Endothelial cell of umbilical vein (primary cell): ENCODE data around the gene UQCRC1. TPM values are rescaled to one million over a fixed set of nuclear protein-coding genes. Genes with fewer than 3 reads are reported as not detected.
A peak's percentile ranks its signal among the peaks of the same experiment; 100 is the strongest.

Source experiments
- BruUV-seq: library from RNA; stranded (reverse); fragments of 400-500 nt; replicated peaks from 2 replicates; lab custom pipeline; 2021; lab: Mats Ljungman, UMichigan
- CTCF ChIA-PET: fragments of 300-600, 350-600 bp; sonication (Branson Sonifier 250); formaldehyde crosslinking; loops from one replicate; lab custom pipeline; 2021; ENCODE audit warnings: antibody characterized with exemption, inconsistent platforms; lab: Charles Lee
- POLR2A ChIA-PET: fragments of 300-600, 350-600 bp; sonication (Branson Sonifier 250); formaldehyde crosslinking; loops from one replicate; lab custom pipeline; 2021; ENCODE audit warnings: antibody characterized with exemption, inconsistent platforms; lab: Charles Lee
- DNase-seq: peaks from one replicate; pipeline ENCODE4 v3.0.0-alpha.2; 2011; ENCODE audit warnings: low read depth, low spot score
- FAIRE-seq: peaks from 2 replicates; lab custom pipeline; 2011; peaks lifted over from hg19 to GRCh38; lab: Jason Lieb, UNC
- H2AFZ ChIP-seq: 2 replicates; pipeline ENCODE4 v1.6.0; 2012; ENCODE audit warnings: low read depth, low read length, control low read depth, inconsistent platforms
- H3K27ac ChIP-seq: 2 replicates; pipeline ENCODE4 v1.5.1; 2011; ENCODE audit warnings: low read depth, mild to moderate bottlenecking, control low read depth, low read length, moderate library complexity; ENCODE audit not compliant: insufficient read depth
- H3K27me3 ChIP-seq, 2 experiments: 2 replicates each; pipeline versions ENCODE4 v1.6.0 to v1.6.1; 2011; ENCODE audit warnings: low read length in 2 of 2, mixed read lengths in 1 of 2; ENCODE audit not compliant: control insufficient read depth in 2 of 2, insufficient read depth in 2 of 2
- H3K36me3 ChIP-seq, 2 experiments: 2 replicates in 1 of 2; 3 replicates in 1 of 2; pipeline ENCODE4 v1.5.1; 2011; ENCODE audit warnings: low read length in 2 of 2, mild to moderate bottlenecking in 1 of 2, moderate library complexity in 1 of 2; ENCODE audit not compliant: control insufficient read depth in 2 of 2, insufficient read depth in 2 of 2; ENCODE audit errors: extremely low read depth in 1 of 2
- H3K4me1 ChIP-seq: 3 replicates; pipeline ENCODE4 v1.5.1; 2011; ENCODE audit warnings: mild to moderate bottlenecking, low read length; ENCODE audit not compliant: control insufficient read depth, insufficient read depth; ENCODE audit errors: extremely low read depth
- H3K4me2 ChIP-seq: 2 replicates; pipeline ENCODE4 v1.6.1; 2011; ENCODE audit warnings: low read length, control low read depth, mixed read lengths; ENCODE audit not compliant: insufficient read depth
- H3K4me3 ChIP-seq, 3 experiments: fragments of 200-600 bp in 1 of 3; sonication (generic), shearing (Covaris generic) in 1 of 3; replicated peaks in 1 of 3; 2 replicates each; pipeline ENCODE4 v1.5.1; 2011 to 2016; ENCODE audit warnings: control low read depth in 3 of 3, low read length in 3 of 3, mild to moderate bottlenecking in 2 of 3, inconsistent platforms in 1 of 3, low read depth in 1 of 3, moderate library complexity in 1 of 3; ENCODE audit not compliant: insufficient read depth in 1 of 3
- H3K79me2 ChIP-seq: 2 replicates; pipeline ENCODE4 v1.6.0; 2012; ENCODE audit warnings: low read length, inconsistent platforms; ENCODE audit not compliant: control insufficient read depth, insufficient read depth
- H3K9ac ChIP-seq: replicated peaks from 2 replicates; pipeline ENCODE3; 2011; ENCODE audit warnings: low read length, control low read depth; ENCODE audit not compliant: insufficient read depth; ENCODE audit errors: extremely low read depth
- H3K9me1 ChIP-seq: replicated peaks from 3 replicates; pipeline ENCODE4 v1.6.0; 2011; ENCODE audit warnings: mild to moderate bottlenecking, low read length; ENCODE audit not compliant: control insufficient read depth, insufficient read depth; ENCODE audit errors: extremely low read depth
- H3K9me3 ChIP-seq: replicated peaks from 2 replicates; pipeline ENCODE4 v1.5.1; 2012; ENCODE audit warnings: low read length, inconsistent platforms; ENCODE audit not compliant: control insufficient read depth, insufficient read depth
- H4K20me1 ChIP-seq: replicated peaks from 2 replicates; pipeline ENCODE3; 2011; ENCODE audit warnings: mild to moderate bottlenecking, low read length; ENCODE audit not compliant: control insufficient read depth, insufficient read depth; ENCODE audit errors: extremely low read depth
- EZH2 ChIP-seq: IDR thresholded peaks from 2 replicates; pipeline ENCODE4 v1.6.1; 2012; ENCODE audit warnings: borderline replicate concordance, low read depth, mild to moderate bottlenecking, moderate library complexity, low read length, inconsistent platforms; ENCODE audit not compliant: severe bottlenecking
- FOS ChIP-seq: IDR thresholded peaks from 2 replicates; pipeline ENCODE4 v1.6.1; 2011; ENCODE audit warnings: mild to moderate bottlenecking, low read length, moderate library complexity, borderline replicate concordance; ENCODE audit not compliant: insufficient read depth
- GATA2 ChIP-seq: IDR thresholded peaks from 2 replicates; pipeline ENCODE4 v1.7.0; 2011; ENCODE audit warnings: low read depth, mild to moderate bottlenecking, moderate library complexity, mixed read lengths, low read length; ENCODE audit not compliant: insufficient read length, insufficient read depth
- JUN ChIP-seq: IDR thresholded peaks from 2 replicates; pipeline ENCODE4 v1.6.1; 2011; ENCODE audit warnings: borderline replicate concordance, low read depth; ENCODE audit not compliant: insufficient read length, insufficient read depth
- MYC ChIP-seq: IDR thresholded peaks from one replicate; pipeline ENCODE4 v1.6.1; 2011; ENCODE audit warnings: mild to moderate bottlenecking, low read depth, low read length
- POLR2A ChIP-seq: IDR thresholded peaks from 2 replicates; pipeline ENCODE4 v1.6.1; 2012; ENCODE audit warnings: low read depth, mild to moderate bottlenecking, control low read depth, low read length
- POLR2AphosphoS5 ChIP-seq: IDR thresholded peaks from 2 replicates; pipeline ENCODE4 v1.6.1; 2012; ENCODE audit warnings: low read depth, mild to moderate bottlenecking, control low read depth, low read length, moderate library complexity; ENCODE audit not compliant: insufficient read depth
- dilution Hi-C: fragments of 300-500 bp; cut with MboI; formaldehyde crosslinking; loops from one replicate; pipeline ENCODE4 v1.15.0; 2019; ENCODE audit warnings: low sequenced_read_pairs; ENCODE audit not compliant: extremely low pct_ligation_motif_present
- intact Hi-C: fragments of 100-400 bp; cut with micrococcal nuclease; formaldehyde crosslinking; loops from one replicate; pipeline ENCODE4 v1.10.0; 2022
- polyA plus RNA-seq, 4 experiments: library from polyadenylated mRNA; depleted of rRNA in 3 of 4; stranded (reverse) in 3 of 4; unstranded in 1 of 4; fragments of >200 nt; gene quantifications; 2 replicates each; pipeline versions ENCODE4 v1.2.1 to v1.2.3, GENCODE V29; 2011 to 2012; ENCODE audit warnings: missing spikeins in 1 of 4
- total RNA-seq: library from RNA; stranded (reverse); gene quantifications from 2 replicates; pipeline ENCODE4 v1.2.3, GENCODE V29; 2021
- TF ChIP-seq, protein P1 (sequence below), 2 donors: IDR thresholded peaks; 1 replicate in 1 of 2; 2 replicates in 1 of 2; pipeline ENCODE4 v1.5.1; 2011; ENCODE audit warnings: low read length in 2 of 2, mild to moderate bottlenecking in 2 of 2, moderate library complexity in 2 of 2, control low read depth in 1 of 2, inconsistent platforms in 1 of 2, low read depth in 1 of 2; ENCODE audit not compliant: insufficient read depth in 1 of 2; ENCODE audit errors: extremely low read depth in 1 of 2
- TF ChIP-seq, protein P2 (sequence below): IDR thresholded peaks from 2 replicates; pipeline ENCODE4 v1.6.1; 2011; ENCODE audit not compliant: insufficient read depth, insufficient read length

UQCRC1 gene
- total and polyA plus RNA-seq, 2 donors (not counting 3 experiments of a cell fraction or from before 2014, with no cell fraction given) = 184 to 427 TPM

DNA sequence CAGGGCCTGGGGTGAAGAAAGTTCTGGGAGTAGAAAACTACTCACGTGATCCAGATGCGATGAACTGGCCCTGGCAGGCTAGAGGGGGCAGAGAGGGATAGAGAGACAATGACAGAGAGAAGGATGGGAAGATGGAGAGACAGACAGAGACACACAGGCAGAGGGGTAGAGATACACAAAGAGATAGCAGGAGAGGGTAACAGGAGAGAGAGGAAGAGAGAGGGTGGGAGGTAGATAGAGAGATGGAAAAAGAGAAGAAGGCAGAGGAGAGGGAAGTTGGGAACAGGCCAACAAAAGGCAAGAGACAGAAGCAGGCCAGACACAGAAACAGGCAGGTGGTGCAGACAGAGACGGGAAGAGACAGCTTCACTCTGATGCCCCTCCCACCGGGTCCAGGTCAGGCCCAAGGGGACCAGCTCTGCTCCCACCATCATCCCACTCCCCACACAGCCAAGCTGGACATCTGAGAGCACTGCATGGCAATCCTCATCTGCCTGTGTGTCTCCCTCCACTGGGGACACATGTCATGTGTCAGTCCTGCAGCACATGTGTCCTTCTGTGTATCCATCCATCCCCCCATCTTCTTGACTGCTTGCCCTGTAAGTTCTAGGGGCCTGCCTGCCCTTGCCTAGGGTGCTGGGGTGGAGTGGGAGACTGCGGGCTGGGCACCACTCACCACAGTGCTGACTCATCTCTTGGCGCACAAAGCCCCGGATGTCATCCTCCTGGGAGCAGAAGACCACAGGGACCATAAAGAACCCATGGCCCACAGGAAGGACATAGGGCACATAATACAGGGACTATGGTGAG, 43.6 kb downstream of the UQCRC1 start:
- H3K36me3 ChIP-seq = no peaks in the 10 kb centered on the region
- H3K27ac ChIP-seq = no peak overlapping the region
- H3K9ac ChIP-seq = no peak overlapping the region
- no peak for DNase-seq
- H3K4me3 ChIP-seq = no peak overlapping the region
- peak; percentile 8 for FAIRE-seq
- H3K79me2 ChIP-seq = no peaks in the 10 kb centered on the region
- no peaks in the 10 kb centered on the region for H3K9me1 ChIP-seq
- BruUV-seq = no TSS peak
- dilution Hi-C loops = no loop called here
- intact Hi-C loops = no loop called here
- no peaks in the 10 kb centered on the region for H3K27me3 ChIP-seq
- no peaks in the 10 kb centered on the region for H3K9me3 ChIP-seq
- H4K20me1 ChIP-seq = no peaks in the 10 kb centered on the region
- peak overlapping the region; percentile 38 for H2AFZ ChIP-seq
- no peak overlapping the region for H3K4me2 ChIP-seq
- ChIA-PET POLR2A (no interaction called here), CTCF (interaction anchor here (0.6 to 2.2 kb wide), 4 partner anchors 8 to 68 kb away, joined by 3 to 10 read pairs (median 3); partner anchors contain the start of gene UQCRC1)
- TF ChIP-seq JUN (no peak), MYC (no peak)
- peaks cover 15% of the 10 kb centered on the region for H3K4me1 ChIP-seq

DNA sequence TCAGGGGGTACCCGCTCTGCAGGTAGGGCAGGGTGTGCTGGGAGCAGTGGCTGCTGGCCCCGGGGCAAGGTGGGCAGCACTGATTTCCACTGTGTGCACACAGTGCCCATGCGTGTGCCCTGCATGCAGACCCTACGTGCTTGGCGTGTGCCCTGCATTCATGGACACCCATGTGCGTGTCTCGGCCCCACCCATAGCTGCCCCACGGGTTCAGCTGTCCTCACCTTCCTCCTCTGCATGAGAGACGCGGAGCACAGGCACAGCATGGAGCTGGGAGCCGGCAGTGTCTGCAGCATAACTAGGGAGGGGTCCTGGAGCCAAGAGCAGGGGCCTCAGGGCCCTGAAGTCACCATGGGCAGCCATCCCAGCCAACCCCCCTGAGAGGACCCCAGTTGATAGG, 44.3 kb downstream of the UQCRC1 start:
- ChIA-PET POLR2A (no interaction called here), CTCF (interaction anchor here (0.6 to 1.5 kb wide), 3 partner anchors 44 to 129 kb away, joined by 3 to 4 read pairs (median 3); partner anchors contain the start of gene UQCRC1)
- Histone ChIP-seq H3K4me1 (peaks cover 21% of the 10 kb centered on the region), H3K9me3 (no peaks in the 10 kb centered on the region), H3K4me2 (no peak overlapping the region), H3K4me3 (no peak overlapping the region), H4K20me1 (no peaks in the 10 kb centered on the region), H2AFZ (no peak overlapping the region), H3K9me1 (no peaks in the 10 kb centered on the region), H3K9ac (no peak overlapping the region), H3K27me3 (no peaks in the 10 kb centered on the region), H3K36me3 (no peaks in the 10 kb centered on the region), H3K79me2 (no peaks in the 10 kb centered on the region), H3K27ac (no peak overlapping the region)
- no peak for FAIRE-seq
- dilution Hi-C loops (no loop called here), intact Hi-C loops (no loop called here)
- DNase-seq = no peak
- BruUV-seq = no TSS peak
- TF ChIP-seq POLR2A (no peak), MYC (no peak), GATA2 (no peak), EZH2 (no peak), POLR2AphosphoS5 (no peak), FOS (no peak), JUN (no peak)
- TF ChIP-seq, protein P1, sequence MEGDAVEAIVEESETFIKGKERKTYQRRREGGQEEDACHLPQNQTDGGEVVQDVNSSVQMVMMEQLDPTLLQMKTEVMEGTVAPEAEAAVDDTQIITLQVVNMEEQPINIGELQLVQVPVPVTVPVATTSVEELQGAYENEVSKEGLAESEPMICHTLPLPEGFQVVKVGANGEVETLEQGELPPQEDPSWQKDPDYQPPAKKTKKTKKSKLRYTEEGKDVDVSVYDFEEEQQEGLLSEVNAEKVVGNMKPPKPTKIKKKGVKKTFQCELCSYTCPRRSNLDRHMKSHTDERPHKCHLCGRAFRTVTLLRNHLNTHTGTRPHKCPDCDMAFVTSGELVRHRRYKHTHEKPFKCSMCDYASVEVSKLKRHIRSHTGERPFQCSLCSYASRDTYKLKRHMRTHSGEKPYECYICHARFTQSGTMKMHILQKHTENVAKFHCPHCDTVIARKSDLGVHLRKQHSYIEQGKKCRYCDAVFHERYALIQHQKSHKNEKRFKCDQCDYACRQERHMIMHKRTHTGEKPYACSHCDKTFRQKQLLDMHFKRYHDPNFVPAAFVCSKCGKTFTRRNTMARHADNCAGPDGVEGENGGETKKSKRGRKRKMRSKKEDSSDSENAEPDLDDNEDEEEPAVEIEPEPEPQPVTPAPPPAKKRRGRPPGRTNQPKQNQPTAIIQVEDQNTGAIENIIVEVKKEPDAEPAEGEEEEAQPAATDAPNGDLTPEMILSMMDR (IDR thresholded peaks at IDR 0.05; ENCODE audit: extremely low read depth in 1 of 2, insufficient read depth in 1 of 2, low read depth in 1 of 2, low read length in 2 of 2) = no peak
- TF ChIP-seq, protein P2, sequence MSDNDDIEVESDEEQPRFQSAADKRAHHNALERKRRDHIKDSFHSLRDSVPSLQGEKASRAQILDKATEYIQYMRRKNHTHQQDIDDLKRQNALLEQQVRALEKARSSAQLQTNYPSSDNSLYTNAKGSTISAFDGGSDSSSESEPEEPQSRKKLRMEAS = no peak
